Stimulated activated CD4-positive, alpha-beta T cell treated with anti-CD3 and anti-CD28 coated beads, Interleukin-12 subunit alpha, Interleukin-12 subunit beta, amount 100 ng/mL, for 4 hours (primary cell): ENCODE measurements around the gene CELF2.

Experiments
- DNase-seq: peaks from one replicate; pipeline ENCODE4 v3.0.0-alpha.2; 2020

Gene CELF2

GRCh38 chr10:11284291-11285085 lies 266.8 kb downstream of the CELF2 start:
- DNase-seq: no peak

GRCh38 chr10:11285171-11285570 lies 267.5 kb downstream of the CELF2 start:
- DNase-seq: no peak

- DNase-seq: no peak
Measured at GRCh38 chr10:11286261-11286852, 268.7 kb downstream of the CELF2 start.

GRCh38 chr10:11288302-11288701 lies 270.6 kb downstream of the CELF2 start:
- no peak for DNase-seq

- DNase-seq: no peak
Measured at GRCh38 chr10:11290156-11290890, 272.7 kb downstream of the CELF2 start.

- no peak for DNase-seq
Measured at GRCh38 chr10:11292576-11293302, 275.1 kb downstream of the CELF2 start.

GRCh38 chr10:11293332-11293731 lies 275.7 kb downstream of the CELF2 start:
- no peak for DNase-seq

- no peak for DNase-seq
Measured at GRCh38 chr10:11294831-11295450, 277.3 kb downstream of the CELF2 start.

- no peak for DNase-seq
Measured at GRCh38 chr10:11295492-11295891, 277.8 kb downstream of the CELF2 start.

- no peak for DNase-seq
Measured at GRCh38 chr10:11297136-11297535, 279.5 kb downstream of the CELF2 start.

- DNase-seq: no peak
Measured at GRCh38 chr10:11298116-11298515, 280.4 kb downstream of the CELF2 start.

- DNase-seq: no peak
Measured at GRCh38 chr10:11299125-11299524, 281.5 kb downstream of the CELF2 start.

- DNase-seq: no peak
Measured at GRCh38 chr10:11300026-11300425, 282.4 kb downstream of the CELF2 start.

GRCh38 chr10:11300563-11300962 lies 282.9 kb downstream of the CELF2 start:
- no peak for DNase-seq

GRCh38 chr10:11301571-11302111 lies 284.0 kb downstream of the CELF2 start:
- DNase-seq: no peak

GRCh38 chr10:11302181-11302580 lies 284.5 kb downstream of the CELF2 start:
- no peak for DNase-seq

- DNase-seq: no peak
Measured at GRCh38 chr10:11303361-11304170, 285.9 kb downstream of the CELF2 start.

- DNase-seq: no peak
Measured at GRCh38 chr10:11304906-11305585, 287.4 kb downstream of the CELF2 start.

GRCh38 chr10:11305825-11306593 lies 288.3 kb downstream of the CELF2 start:
- no peak for DNase-seq

- no peak for DNase-seq
Measured at GRCh38 chr10:11307004-11307403, 289.3 kb downstream of the CELF2 start.
